ENCODE results near the gene PRKAR2A.
"Not testable (repeated sequence)": the region's sequence is repeated elsewhere in the genome, so short reads cannot be mapped to it uniquely, and the experiment has no call there.

The PRKAR2A gene

DNA sequence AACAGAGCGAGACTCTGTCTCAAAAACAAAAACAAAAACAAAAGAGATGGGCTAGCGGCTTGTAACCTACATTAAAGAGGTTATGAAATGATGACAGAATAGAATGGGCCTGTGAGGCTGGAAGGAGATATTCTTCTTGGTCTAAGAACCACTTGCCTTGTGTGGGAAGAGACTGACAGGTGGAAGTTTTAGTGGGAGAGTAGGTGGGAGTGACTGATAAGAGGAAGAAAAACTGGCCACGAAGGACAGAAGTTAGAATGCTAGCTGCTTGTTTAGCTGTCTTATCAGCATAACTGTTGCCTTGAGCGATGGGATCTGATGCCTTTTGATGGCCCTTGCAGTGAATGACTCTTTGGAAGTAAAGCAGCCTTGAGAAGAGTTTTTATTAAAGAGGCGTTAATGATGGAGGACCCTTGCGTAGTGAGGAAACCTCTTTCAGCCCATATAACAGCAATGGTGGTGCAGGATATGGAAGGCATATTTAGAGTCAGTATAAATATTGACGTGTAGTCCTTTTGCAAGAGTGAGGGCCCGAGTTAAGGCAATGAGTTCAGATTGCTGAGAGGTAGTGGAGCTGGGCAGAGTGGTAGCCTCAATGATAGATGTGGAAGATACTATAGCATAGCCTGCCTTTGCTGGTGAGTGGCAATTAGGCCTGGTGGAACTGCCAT is 122.4 kb downstream of the PRKAR2A start:
- not testable (repeated sequence) for DNase-seq

DNA sequence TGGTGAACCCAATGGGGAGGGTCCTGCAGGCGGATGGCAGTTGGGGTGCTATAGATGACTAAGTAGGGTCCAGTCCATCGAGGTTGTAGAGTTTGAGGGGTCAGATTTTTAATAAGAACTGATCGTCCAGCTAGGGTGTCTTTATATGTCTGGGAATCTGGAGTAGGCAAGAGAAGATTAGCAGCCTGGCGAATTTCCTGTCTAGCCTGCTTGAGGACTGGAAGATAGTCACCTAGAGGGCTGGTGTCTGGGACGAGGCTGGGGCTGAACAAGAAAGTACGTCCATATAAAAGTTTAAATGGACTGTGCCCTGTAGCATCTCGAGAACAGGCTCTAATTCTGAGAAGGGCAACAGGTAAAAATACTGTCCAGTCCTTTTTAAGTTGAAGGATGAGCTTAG is 123.9 kb downstream of the PRKAR2A start:
- no peak for DNase-seq

DNA sequence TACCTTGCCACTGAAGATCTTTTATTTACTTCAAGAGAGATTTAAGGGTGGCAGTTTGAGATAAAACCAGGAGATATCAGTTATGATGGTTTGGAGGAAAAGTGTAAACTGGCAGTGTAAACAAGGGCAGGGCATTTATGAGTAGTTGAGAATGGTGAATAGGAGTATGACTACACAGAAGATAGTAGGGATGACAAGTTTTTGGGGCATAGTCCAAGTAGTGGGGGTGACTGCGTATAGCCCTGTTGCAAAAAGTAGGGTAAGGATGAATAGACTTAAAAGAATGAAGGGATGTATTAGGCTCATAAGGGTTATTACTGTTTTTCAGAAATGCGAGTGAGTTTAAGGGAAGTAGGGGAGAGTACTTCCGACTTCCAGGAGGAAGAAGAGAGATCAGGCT is 124.4 kb downstream of the PRKAR2A start:
- not testable (repeated sequence) for DNase-seq

DNA sequence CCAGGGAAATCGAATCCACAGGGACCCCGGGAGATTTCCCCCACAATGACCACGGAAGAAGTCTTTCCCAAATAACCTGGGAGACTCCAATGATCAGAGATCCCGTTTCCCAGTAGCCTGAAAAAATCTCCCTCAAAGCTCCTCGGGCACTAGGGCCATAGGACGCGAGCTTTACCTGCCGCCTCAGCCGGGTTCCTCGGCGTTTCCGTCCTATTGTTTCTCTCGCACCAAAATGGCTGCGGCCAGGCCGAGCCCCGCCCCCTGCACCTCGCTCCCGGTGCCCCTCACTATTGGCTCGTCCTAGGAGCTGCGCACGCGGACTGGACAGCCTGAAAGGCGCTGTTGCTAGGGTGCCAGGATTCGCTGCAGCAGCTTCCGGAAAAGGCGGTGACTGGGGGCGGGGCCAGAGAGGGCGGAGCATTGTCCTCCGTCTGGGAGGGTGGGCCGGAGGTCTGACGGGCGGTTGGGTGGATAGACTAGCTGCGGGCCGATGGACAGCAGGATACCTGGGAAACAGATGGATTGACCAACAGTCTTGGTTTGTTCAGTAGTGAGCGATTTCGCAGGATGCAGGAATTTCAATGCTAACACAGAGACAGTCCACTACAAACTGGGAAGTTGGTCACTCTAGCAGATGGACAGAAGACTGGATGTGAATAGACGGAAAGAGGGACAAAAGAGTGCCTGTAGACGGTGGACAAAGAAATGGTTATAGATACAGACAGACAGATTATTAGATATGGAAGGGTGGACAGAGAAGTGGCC is 130.5 kb downstream of the PRKAR2A start, which contains the start of gene IP6K2:
Gene IP6K2, minus strand, starts transcription at position 240 of the 765 bp plus-strand sequence. CDS start 21,930 bp downstream, outside the sequence.
- DNase-seq = peak; percentile 99

DNA sequence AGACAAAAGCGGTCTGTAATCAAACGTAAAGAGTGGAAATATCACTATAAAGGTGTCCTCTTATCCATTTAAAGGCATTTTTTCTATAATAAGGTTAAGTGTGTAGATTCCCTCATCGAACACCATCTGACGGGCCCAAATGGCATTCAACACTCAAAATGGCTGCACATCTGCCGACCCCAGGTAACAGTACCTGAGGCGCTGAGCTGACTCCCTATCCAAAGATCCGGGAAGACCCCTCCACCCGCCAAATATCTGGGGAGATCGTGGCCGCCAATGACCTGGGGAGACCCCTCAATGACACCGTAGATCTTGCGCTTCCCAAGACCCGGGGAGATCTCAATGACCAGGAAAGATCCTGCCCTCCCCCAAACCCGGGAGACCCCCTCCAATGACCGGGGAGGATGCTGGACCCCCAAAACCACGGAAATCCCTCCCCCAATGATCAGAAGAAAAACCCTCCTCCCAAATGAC is 131.1 kb downstream of the PRKAR2A start:
- DNase-seq = no peak

DNA sequence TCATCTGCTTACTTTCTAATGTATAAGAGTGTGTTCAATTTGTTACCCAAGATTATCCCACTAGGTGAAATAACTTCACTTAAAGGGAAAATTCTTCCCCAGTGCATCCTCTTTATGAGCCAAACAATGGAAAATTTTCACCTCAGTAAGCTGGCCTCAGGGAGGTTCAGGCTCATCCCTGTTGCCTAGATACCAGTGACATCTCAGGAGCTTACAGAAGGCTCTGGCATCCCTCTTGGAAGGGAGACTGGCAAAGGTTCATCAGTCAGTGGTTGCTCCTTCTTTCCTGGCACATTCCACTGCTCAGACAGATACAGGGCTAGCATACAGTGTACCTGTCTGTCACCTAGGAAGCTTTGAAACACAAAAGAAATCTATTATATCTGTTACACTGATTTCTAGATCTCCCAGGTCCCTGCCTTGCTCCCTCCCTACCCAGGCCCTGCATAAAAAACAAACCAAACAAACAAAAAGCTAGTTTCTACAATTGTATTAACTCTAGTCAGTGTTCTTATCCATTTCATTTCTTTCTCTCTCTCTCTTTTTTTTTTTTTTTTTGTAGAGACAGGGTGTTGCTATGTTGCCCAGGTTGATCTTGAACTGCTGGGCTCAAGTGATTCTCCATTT is 132.4 kb downstream of the PRKAR2A start:
- DNase-seq = no peak

DNA sequence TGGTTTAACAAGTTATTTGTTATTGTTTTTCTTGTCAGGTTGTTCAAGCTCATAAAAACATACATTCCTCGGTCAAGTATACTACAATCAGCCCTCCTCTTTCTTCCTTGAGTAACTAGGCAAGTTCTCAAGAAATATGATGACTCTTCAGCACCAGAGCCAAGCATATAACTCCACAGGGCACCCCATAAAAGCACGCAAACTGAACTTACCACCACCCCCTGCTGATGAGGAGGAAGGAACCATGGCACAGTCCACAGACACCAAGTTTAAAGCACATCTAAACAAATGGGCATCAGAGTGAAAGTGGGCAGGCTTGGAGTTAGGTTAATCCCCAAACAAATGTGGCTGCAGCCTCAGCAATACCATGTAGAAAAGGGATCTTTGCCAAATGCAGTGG is 135.9 kb downstream of the PRKAR2A start:
- DNase-seq = no peak

DNA sequence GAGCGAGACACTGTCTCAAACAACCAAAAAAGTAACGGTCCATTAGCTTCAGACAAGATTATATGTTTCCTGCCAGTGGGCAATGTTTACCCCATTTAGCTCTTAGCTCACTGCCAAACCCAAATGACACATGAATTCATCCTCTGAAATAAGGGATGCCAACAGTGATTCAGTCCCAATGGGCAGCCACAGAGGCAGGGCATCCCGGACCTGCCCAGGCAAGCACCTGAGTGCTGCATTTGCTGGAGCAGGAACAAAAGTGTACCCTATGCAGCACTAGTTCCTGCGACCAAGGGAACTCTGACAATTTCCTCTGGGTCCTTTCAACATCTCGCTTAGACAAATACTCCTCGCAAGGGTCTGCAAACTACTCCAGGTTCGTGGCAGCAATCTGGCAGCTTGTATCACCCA is 138.6 kb downstream of the PRKAR2A start:
- no peak for DNase-seq

DNA sequence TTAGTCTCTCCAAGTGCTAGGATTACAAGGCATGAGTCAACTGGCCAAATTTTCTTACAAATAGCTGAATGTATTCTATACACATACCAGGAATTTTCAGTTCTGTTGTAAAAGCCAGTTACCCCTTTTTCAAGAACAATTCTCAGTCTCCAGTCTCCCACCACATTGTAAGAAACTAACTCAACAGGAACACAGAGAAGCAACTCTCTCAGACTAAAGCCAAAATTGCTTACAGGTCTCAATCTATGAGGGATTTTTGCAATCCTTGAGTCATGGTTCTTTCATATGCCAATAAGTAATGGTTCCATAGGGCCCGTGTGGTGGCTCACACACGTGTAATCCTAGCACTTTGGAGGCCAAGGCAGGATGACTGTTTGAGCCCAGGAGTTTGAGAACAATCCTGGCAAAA is 139.2 kb downstream of the PRKAR2A start:
- no peak for DNase-seq

DNA sequence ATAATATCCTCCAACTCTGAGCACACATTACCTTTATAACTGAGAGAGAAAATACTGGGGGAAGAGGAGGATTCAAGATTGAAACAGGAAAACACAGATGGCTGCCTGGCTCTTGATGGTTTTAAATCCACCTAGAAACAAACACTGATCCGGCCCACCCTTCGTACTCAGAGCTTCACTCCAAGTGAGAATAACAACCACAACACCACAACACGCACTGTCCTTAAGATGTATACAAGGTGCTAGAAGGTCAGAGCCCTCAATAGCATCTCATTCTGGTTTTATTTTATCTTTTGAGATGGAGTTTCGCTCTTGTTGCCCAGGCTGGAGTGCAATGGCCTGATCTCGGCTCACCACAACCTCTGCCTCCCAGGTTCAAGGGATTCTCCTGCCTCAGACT is 140.5 kb downstream of the PRKAR2A start:
- DNase-seq = no peak

DNA sequence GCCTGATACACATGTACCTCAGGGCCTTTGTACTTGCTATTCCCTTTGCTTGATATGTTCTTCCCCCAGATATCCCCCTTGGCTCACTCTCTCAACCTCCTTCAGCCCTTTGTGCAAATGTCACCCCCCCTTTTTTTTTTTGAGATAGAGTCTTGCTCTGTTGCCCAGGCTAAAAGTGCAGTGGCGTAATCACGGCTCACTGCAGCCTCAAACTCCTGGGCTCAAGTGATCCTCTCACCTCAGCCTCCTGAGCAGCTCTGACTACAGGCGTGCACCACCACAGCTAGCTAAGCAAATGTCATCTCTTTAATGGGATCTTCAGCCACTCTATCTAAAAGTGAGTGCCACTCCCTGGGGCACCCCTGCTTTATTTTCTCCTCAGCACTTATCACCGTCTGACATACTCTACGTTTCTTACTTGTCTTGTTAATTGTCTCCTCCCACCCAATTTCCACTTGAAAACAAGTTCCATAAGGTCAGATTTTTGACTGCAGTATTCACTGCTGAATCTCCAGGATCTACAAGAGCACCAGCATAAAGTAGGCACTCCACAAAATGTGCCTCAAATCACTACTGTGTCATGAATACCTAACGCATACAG is 145.3 kb downstream of the PRKAR2A start:
- DNase-seq = no peak

DNA sequence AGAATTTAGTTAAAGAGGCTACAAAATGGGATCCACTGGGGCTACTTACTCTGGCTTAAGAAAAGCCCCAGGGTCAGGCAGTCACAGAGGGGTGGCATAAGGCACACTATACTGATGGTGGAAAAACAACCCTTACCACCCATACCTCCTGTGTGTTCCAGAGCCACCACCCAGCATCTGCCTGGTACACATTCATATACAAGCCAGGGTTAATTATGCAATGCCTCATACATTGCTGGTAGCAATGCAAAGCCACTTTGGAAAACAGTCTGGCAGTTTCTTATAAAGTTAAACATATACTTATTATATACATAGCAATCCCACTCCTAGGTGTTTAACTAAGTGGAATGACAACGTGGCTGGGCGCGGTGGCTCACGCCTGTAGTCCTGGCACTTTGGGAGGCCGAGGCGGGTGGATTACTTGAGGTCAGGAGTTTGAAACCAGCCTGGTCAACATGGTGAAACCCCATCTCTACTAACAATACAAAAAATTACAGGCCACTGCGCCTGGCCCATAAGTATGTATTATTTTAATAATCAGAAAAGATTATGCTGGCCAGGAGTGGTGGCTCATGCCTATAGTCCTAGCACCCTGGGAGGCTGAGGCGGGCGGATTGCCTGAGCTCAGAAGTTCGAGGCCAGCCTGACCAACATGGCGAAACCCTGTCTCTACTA is 146.8 kb downstream of the PRKAR2A start:
- no peak for DNase-seq

DNA sequence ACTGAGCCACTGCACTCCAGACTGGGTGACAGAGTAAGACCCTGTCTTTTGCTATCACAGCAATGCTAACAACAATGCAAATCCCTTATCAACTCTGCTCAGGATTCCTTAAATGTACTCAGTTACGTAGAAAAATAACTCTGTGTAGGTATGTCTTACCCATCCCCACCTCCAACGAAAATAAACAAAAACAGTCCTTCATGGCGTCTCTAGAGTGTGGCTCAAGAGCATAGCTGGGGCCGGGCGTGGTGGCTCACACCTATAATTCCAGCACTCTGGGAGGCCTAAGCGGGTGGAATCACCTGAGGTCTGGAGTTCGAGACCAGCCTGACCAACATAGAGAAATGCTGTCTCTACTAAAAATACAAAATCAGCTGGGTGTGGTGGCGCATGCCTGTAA is 148.8 kb downstream of the PRKAR2A start:
- DNase-seq = no peak

DNA sequence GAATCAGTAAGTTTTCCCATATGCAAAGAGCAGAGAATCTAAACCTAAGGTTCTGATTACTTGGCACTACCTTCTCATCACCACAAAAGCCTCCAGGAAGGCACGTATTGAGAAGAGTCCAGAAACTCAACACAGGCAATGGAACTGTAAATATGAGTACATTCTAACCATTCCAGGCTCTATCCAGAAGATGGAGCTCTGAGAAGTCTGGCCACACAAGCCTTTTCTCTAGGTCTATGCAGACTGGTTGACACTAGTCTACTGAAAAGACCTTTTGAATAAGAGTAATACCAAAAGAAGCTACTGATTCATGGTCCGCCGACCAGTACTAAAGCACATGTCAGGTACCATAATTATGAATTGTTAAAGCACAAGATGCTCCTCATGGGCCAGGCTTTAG is 149.7 kb downstream of the PRKAR2A start:
- DNase-seq = no peak

DNA sequence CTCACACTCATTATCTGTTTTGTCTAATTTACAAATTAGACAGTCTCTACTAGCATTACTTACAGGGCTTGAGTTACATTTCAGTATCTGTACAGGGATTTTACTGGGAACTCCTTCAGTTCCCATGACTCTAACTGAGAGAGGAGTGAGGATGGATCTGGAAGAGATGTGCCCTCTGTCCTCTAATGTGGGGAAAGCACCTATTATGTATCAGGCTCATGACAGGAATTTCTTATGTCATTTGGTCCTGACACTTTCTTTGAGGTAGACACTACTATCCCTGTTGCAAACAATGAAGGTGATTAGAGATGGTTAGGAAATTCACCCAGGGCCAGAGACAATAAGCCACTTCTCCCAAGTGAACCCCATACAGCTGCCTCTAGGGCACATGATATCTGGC is 151.1 kb downstream of the PRKAR2A start:
- DNase-seq = no peak

All from CD4-positive, alpha-beta T cell treated with Interleukin-15 for 1 hour (primary cell).